ENCODE data around the gene PDK1. TPM values are rescaled to one million over a fixed set of nuclear protein-coding genes. Genes with fewer than 3 reads are reported as not detected.

Gene PDK1
- total RNA-seq, 1 donor from 2014 or later: 24.2 TPM

- Histone ChIP-seq H3K4me3 (no peak overlapping the region), H3K27me3 (no peaks in the 10 kb centered on the region), H3K36me3 (no peaks in the 10 kb centered on the region), H3K4me1 (no peaks in the 10 kb centered on the region), H3K9me3 (no peaks in the 10 kb centered on the region), H3K27ac (no peak overlapping the region)
- no peak for DNase-seq (ENCODE audit: low spot score in 2 of 2)
- TF ChIP-seq, protein P1, sequence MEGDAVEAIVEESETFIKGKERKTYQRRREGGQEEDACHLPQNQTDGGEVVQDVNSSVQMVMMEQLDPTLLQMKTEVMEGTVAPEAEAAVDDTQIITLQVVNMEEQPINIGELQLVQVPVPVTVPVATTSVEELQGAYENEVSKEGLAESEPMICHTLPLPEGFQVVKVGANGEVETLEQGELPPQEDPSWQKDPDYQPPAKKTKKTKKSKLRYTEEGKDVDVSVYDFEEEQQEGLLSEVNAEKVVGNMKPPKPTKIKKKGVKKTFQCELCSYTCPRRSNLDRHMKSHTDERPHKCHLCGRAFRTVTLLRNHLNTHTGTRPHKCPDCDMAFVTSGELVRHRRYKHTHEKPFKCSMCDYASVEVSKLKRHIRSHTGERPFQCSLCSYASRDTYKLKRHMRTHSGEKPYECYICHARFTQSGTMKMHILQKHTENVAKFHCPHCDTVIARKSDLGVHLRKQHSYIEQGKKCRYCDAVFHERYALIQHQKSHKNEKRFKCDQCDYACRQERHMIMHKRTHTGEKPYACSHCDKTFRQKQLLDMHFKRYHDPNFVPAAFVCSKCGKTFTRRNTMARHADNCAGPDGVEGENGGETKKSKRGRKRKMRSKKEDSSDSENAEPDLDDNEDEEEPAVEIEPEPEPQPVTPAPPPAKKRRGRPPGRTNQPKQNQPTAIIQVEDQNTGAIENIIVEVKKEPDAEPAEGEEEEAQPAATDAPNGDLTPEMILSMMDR (IDR thresholded peaks at IDR 0.05): no peak
- intact Hi-C loops (cut with DNase I): no loop called here
Observed at GRCh38 chr2:172630181-172630580, 74.3 kb downstream of the PDK1 start.

DNA sequence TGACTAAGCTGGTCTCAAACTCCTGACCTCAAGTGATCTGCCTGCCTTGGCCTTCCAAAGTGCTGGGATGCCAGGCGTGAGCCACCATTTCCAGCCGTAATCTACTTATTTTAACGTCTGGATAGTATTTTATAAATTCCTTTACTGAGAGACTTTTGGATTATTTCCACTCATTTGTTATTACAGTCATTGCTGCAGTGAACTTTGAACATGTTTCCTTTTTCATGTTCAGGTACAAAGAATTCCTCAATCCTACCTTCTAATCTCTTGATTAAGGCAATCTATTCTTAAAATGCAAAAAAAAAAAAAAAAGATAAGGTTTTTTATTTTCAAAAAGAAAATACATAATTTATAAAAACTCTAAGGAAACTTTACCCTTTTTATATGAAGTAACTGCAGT is 78.6 kb downstream of the PDK1 start:
- no peak overlapping the region for H3K4me3 ChIP-seq
- no peaks in the 10 kb centered on the region for H3K36me3 ChIP-seq
- H3K9me3 ChIP-seq: no peaks in the 10 kb centered on the region
- no peak for DNase-seq (ENCODE audit: low spot score in 2 of 2)
- H3K4me1 ChIP-seq: no peaks in the 10 kb centered on the region
- TF ChIP-seq, protein P1 (IDR thresholded peaks at IDR 0.05): no peak
- H3K27ac ChIP-seq: no peak overlapping the region
- no peaks in the 10 kb centered on the region for H3K27me3 ChIP-seq
- intact Hi-C loops (cut with DNase I): no loop called here

GRCh38 chr2:172635548-172635947 is 79.7 kb downstream of the PDK1 start:
- intact Hi-C loops (cut with DNase I): no loop called here
- no peaks in the 10 kb centered on the region for H3K4me1 ChIP-seq
- TF ChIP-seq, protein P1 (IDR thresholded peaks at IDR 0.05): no peak
- DNase-seq (ENCODE audit: low spot score in 2 of 2): no peak
- H3K27ac ChIP-seq: no peak overlapping the region
- no peaks in the 10 kb centered on the region for H3K36me3 ChIP-seq
- no peak overlapping the region for H3K4me3 ChIP-seq
- H3K27me3 ChIP-seq: no peaks in the 10 kb centered on the region
- no peaks in the 10 kb centered on the region for H3K9me3 ChIP-seq

- TF ChIP-seq, protein P1 (IDR thresholded peaks at IDR 0.05): no peak
- H3K4me1 ChIP-seq: no peaks in the 10 kb centered on the region
- H3K27ac ChIP-seq: no peak overlapping the region
- H3K4me3 ChIP-seq: no peak overlapping the region
- no peaks in the 10 kb centered on the region for H3K27me3 ChIP-seq
- no peaks in the 10 kb centered on the region for H3K9me3 ChIP-seq
- H3K36me3 ChIP-seq: no peaks in the 10 kb centered on the region
- intact Hi-C loops (cut with DNase I): no loop called here
- no peak for DNase-seq (ENCODE audit: low spot score in 2 of 2)
Observed at GRCh38 chr2:172639256-172639655, 83.4 kb downstream of the PDK1 start.

- Histone ChIP-seq H3K4me1 (no peaks in the 10 kb centered on the region), H3K27me3 (no peaks in the 10 kb centered on the region), H3K4me3 (no peak overlapping the region), H3K27ac (no peak overlapping the region), H3K36me3 (no peaks in the 10 kb centered on the region), H3K9me3 (no peaks in the 10 kb centered on the region)
- no peak for DNase-seq (ENCODE audit: low spot score in 2 of 2)
- TF ChIP-seq, protein P1 (IDR thresholded peaks at IDR 0.05): no peak
- intact Hi-C loops (cut with DNase I): no loop called here
Observed at GRCh38 chr2:172639823-172640222, 83.9 kb downstream of the PDK1 start.

DNA sequence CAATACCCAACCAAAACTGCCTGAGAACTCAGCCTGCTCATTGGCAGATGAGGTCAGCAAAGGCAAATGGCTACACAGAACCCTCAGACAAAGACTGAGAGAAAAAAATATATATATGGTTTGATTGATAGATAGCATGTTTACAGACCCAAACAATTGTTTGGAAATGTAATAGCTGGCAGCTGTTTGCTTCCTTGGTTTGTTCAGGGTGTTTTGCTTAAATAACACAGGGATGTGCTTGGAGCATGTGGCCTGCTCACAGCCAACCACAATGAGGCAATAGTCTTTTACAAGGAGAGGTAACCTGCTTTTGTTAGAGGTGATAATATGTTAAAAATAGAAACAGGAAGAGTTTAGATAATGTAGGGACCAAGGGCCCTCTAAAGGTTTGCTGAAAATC is 84.5 kb downstream of the PDK1 start:
- TF ChIP-seq, protein P1 (IDR thresholded peaks at IDR 0.05): no peak

More for the DNA sequence above, 84.5 kb downstream of the PDK1 start:
- H3K4me1 ChIP-seq: no peaks in the 10 kb centered on the region
- no peak overlapping the region for H3K27ac ChIP-seq
- no peaks in the 10 kb centered on the region for H3K27me3 ChIP-seq
- H3K4me3 ChIP-seq: no peak overlapping the region
- H3K36me3 ChIP-seq: no peaks in the 10 kb centered on the region
- intact Hi-C loops (cut with DNase I): no loop called here
- DNase-seq (ENCODE audit: low spot score in 2 of 2): no peak
- H3K9me3 ChIP-seq: no peaks in the 10 kb centered on the region
